NCI-H2196 treated with DMSO at 0.1 percent for 48 hours (cell line): ENCODE measurements around the gene CDH22.

ENCODE experiments used
- DNase-seq: peaks from one replicate; lab custom pipeline; 2025; ENCODE audit not compliant: unreplicated experiment; lab: John Stamatoyannopoulos, UW

CDH22 gene

GRCh38 chr20:46152824-46153586 is 155.3 kb downstream of the CDH22 start:
- no peak for DNase-seq

- peak; percentile 7 for DNase-seq
Measured at GRCh38 chr20:46151936-46152335, 156.4 kb downstream of the CDH22 start.

- DNase-seq, result no peak
Measured at GRCh38 chr20:46150943-46151342, 157.4 kb downstream of the CDH22 start.

- no peak for DNase-seq
Measured at GRCh38 chr20:46148313-46149208, 159.7 kb downstream of the CDH22 start.

GRCh38 chr20:46145713-46146112 is 162.6 kb downstream of the CDH22 start:
- DNase-seq, result no peak

GRCh38 chr20:46144432-46145025 is 163.8 kb downstream of the CDH22 start:
- no peak for DNase-seq

GRCh38 chr20:46142124-46142523 is 166.2 kb downstream of the CDH22 start:
- no peak for DNase-seq

GRCh38 chr20:46139908-46140482 is 168.3 kb downstream of the CDH22 start:
- DNase-seq, result peak; percentile 80

- DNase-seq, result no peak
Measured at GRCh38 chr20:46139266-46139889, 168.9 kb downstream of the CDH22 start.

GRCh38 chr20:46137816-46138215 is 170.5 kb downstream of the CDH22 start:
- DNase-seq, result no peak

- no peak for DNase-seq
Measured at GRCh38 chr20:46135856-46136633, 172.3 kb downstream of the CDH22 start.

- DNase-seq, result no peak
Measured at GRCh38 chr20:46134716-46135115, 173.6 kb downstream of the CDH22 start.

GRCh38 chr20:46133886-46134654 is 174.2 kb downstream of the CDH22 start:
- no peak for DNase-seq

- peak; percentile 50 for DNase-seq
Measured at GRCh38 chr20:46132705-46133120, 175.6 kb downstream of the CDH22 start.

- no peak for DNase-seq
Measured at GRCh38 chr20:46131396-46131795, 176.9 kb downstream of the CDH22 start.

GRCh38 chr20:46130534-46130933 is 177.8 kb downstream of the CDH22 start:
- DNase-seq, result peak; percentile 37

GRCh38 chr20:46129955-46130481 is 178.3 kb downstream of the CDH22 start:
- peak; percentile 15 for DNase-seq

GRCh38 chr20:46128310-46129151 is 179.8 kb downstream of the CDH22 start:
- DNase-seq, result no peak
